H1 (cell line): ENCODE results near the gene GPR137. TPM values are rescaled to one million over a fixed set of nuclear protein-coding genes. Genes with fewer than 3 reads are reported as not detected.
A peak's percentile ranks its signal among the peaks of the same experiment; 100 is the strongest.

Experiments
- KDM4A ChIP-seq: IDR thresholded peaks from one replicate; pipeline ENCODE4 v1.7.1; 2012; ENCODE audit warnings: low read depth, mild to moderate bottlenecking, moderate library complexity, low read length, inconsistent platforms; ENCODE audit not compliant: severe bottlenecking
- MAFK ChIP-seq: IDR thresholded peaks from 2 replicates; pipeline ENCODE4 v1.6.1; 2012; ENCODE audit warnings: low read depth, mild to moderate bottlenecking, improper control_type of control experiment, low read length
- SUZ12 ChIP-seq: fragments of 200-600 bp; sonication (generic); IDR thresholded peaks from 2 replicates; pipeline ENCODE4 v1.6.1; 2012; ENCODE audit warnings: mild to moderate bottlenecking, inconsistent platforms, low read length, moderate library complexity, mixed read lengths
- polyA plus RNA-seq, 7 experiments: library from polyadenylated mRNA; depleted of rRNA in 3 of 7; stranded (reverse) in 5 of 7; unstranded in 2 of 7; fragments of >200 nt in 5 of 7; fragments of 200-250 nt in 2 of 7; gene quantifications; 1 replicate in 5 of 7; 2 replicates in 1 of 7; 4 replicates in 1 of 7; pipeline versions ENCODE4 v1.2.1 to v1.2.3, GENCODE V29; 2011 to 2013; ENCODE audit warnings: missing spikeins in 2 of 7, mixed read lengths in 2 of 7
- total RNA-seq: library from RNA; stranded (reverse); fragmentation: NEBNext Ultra II Directional; extraction: Animal tissue kit (Norgen Biotek cat#: 25700); gene quantifications from 2 replicates; pipeline ENCODE4 v1.2.1, GENCODE V29; 2021
- TF ChIP-seq, protein P1 (sequence below), 3 experiments: IDR thresholded peaks; 1 replicate in 2 of 3; 2 replicates in 1 of 3; pipeline versions ENCODE4 v1.5.1 to v1.6.1; 2011; ENCODE audit warnings: low read length in 3 of 3, mild to moderate bottlenecking in 3 of 3, inconsistent platforms in 2 of 3, low read depth in 1 of 3, moderate library complexity in 1 of 3; ENCODE audit not compliant: insufficient read depth in 1 of 3; ENCODE audit errors: control extremely low read depth in 1 of 3
- TF ChIP-seq, protein P2 (sequence below): IDR thresholded peaks from 2 replicates; pipeline ENCODE4 v1.6.1; 2011; ENCODE audit warnings: low read length, improper control_type of control experiment

GPR137 gene
- total and polyA plus RNA-seq, 2 of the 8 experiments (the other 6 are each of a cell fraction or from before 2014, with no cell fraction given), result 36.2 to 37.8 TPM

DNA sequence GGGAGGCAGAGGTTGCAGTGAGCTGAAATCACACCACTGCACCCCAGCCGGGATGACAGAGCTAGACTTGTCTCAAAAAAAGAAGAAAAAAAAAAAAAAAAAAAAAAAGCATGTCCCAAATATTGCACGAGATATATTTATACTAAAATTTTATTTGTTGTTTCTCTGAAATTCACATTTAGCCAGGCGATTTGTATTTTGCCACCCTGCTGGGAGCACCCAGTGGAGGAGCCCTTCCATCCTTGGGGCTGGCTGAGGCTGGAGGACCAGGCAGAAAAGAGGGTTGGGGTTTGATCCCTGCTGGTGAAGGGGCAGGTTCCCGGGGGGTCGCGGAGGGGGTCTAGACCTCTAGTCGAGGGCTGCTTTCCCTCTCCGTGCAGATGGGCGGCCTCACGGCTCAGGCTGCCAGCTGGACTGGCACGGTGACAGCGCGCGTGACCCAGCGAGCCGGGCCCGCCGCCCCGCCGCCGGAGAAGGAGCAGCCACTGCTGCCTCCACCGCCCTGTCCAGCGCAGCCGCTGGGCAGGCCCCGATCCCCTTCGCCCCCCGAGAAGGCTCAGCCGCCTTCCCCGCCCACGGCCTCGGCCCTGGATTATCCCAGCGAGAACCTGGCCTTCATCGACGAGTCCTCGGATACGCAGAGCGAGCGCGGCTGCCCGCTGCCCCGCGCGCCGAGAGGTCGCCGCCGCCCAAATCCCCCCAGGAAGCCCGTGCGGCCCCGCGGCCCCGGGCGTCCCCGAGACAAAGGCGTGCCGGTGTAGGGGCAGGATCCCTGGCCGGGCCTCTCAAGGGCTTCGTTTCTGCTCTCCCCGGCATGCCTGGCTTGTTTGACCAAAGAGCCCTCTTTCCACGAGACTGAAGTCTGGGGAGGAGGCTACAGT lies 13.6 kb downstream of the GPR137 start (continued):
- TF ChIP-seq, protein P1, sequence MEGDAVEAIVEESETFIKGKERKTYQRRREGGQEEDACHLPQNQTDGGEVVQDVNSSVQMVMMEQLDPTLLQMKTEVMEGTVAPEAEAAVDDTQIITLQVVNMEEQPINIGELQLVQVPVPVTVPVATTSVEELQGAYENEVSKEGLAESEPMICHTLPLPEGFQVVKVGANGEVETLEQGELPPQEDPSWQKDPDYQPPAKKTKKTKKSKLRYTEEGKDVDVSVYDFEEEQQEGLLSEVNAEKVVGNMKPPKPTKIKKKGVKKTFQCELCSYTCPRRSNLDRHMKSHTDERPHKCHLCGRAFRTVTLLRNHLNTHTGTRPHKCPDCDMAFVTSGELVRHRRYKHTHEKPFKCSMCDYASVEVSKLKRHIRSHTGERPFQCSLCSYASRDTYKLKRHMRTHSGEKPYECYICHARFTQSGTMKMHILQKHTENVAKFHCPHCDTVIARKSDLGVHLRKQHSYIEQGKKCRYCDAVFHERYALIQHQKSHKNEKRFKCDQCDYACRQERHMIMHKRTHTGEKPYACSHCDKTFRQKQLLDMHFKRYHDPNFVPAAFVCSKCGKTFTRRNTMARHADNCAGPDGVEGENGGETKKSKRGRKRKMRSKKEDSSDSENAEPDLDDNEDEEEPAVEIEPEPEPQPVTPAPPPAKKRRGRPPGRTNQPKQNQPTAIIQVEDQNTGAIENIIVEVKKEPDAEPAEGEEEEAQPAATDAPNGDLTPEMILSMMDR (IDR thresholded peaks at IDR 0.05; ENCODE audit: control extremely low read depth in 1 of 3, insufficient read depth in 1 of 3, low read depth in 1 of 3, low read length in 3 of 3), result no peak
- peak; percentile 29 for TF ChIP-seq KDM4A
- TF ChIP-seq, protein P2, sequence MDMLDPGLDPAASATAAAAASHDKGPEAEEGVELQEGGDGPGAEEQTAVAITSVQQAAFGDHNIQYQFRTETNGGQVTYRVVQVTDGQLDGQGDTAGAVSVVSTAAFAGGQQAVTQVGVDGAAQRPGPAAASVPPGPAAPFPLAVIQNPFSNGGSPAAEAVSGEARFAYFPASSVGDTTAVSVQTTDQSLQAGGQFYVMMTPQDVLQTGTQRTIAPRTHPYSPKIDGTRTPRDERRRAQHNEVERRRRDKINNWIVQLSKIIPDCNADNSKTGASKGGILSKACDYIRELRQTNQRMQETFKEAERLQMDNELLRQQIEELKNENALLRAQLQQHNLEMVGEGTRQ, result no peak
- no peak for TF ChIP-seq MAFK
- peak; percentile 96 for TF ChIP-seq SUZ12
